Activated CD8-positive, alpha-beta T cell treated with anti-CD3 and anti-CD28 coated beads, Interleukin-2, amount 10 ng/mL, durations not matched to agents 7 days and 5 days (primary cell): ENCODE results near the gene TMEM131L. TPM values are rescaled to one million over a fixed set of nuclear protein-coding genes. Genes with fewer than 3 reads are reported as not detected.
"Not testable (repeated sequence)": the region's sequence is repeated elsewhere in the genome, so short reads cannot be mapped to it uniquely, and the experiment has no call there.

Experiments
- ATAC-seq: fragments of 150-1000 bp; cut with Tn5 transposase; one replicate; pipeline ENCODE4 v1.10.0; 2021; ENCODE audit warnings: moderate library complexity
- CTCF ChIA-PET: fragments of 350-600 bp; sonication (Branson Sonifier 250); formaldehyde crosslinking; loops from one replicate; lab custom pipeline; 2021; ENCODE audit warnings: antibody characterized with exemption; lab: Charles Lee
- POLR2A ChIA-PET: fragments of 350-600 bp; sonication (Branson Sonifier 250); formaldehyde crosslinking; loops from one replicate; lab custom pipeline; 2021; ENCODE audit warnings: antibody characterized with exemption; lab: Charles Lee
- DNase-seq: peaks from one replicate; pipeline ENCODE4 v3.0.0-alpha.2; 2020
- H3K27ac Mint-ChIP-seq: one replicate; pipeline ENCODE4 v1.8.0; 2021; ENCODE audit warnings: mild to moderate bottlenecking, mixed read lengths
- H3K27me3 Mint-ChIP-seq: one replicate; pipeline ENCODE4 v1.8.0; 2021; ENCODE audit warnings: low read depth, mixed read lengths
- H3K36me3 Mint-ChIP-seq: one replicate; pipeline ENCODE4 v1.8.0; 2021; ENCODE audit warnings: low read depth, mixed read lengths
- H3K4me1 Mint-ChIP-seq: one replicate; pipeline ENCODE4 v1.8.0; 2021; ENCODE audit warnings: low read depth, mixed read lengths
- H3K4me3 Mint-ChIP-seq: one replicate; pipeline ENCODE4 v1.8.0; 2021; ENCODE audit warnings: mild to moderate bottlenecking, mixed read lengths
- H3K9me3 Mint-ChIP-seq: one replicate; pipeline ENCODE4 v1.8.0; 2022; ENCODE audit warnings: mixed read lengths; ENCODE audit not compliant: insufficient read depth
- total RNA-seq, 2 experiments: library from RNA; stranded (reverse); gene quantifications; one replicate each; pipeline ENCODE4 v1.2.3, GENCODE V29; 2021

TMEM131L gene
- total RNA-seq, 2 experiments from 2014 or later, result 54.9 to 58.4 TPM

- Mint-ChIP-seq H3K9me3 (no peaks in the 10 kb centered on the region), H3K27me3 (peaks cover 6% of the 10 kb centered on the region), H3K36me3 (no peaks in the 10 kb centered on the region), H3K4me1 (peaks cover 17% of the 10 kb centered on the region), H3K4me3 (no peak overlapping the region), H3K27ac (no peak overlapping the region)
- ChIA-PET CTCF (interaction anchor here (2.4 kb wide), 1 partner anchor 12 kb away, joined by 8 read pairs; no protein-coding TSS in a partner anchor), POLR2A (no interaction called here)
- no peak for ATAC-seq
- no peak for DNase-seq
These were observed 189.8 kb downstream of the TMEM131L start for GRCh38 chr4:153655928-153656327.

- ChIA-PET CTCF (no interaction called here), POLR2A (no interaction called here)
- H3K9me3 Mint-ChIP-seq, result no peaks in the 10 kb centered on the region
- DNase-seq (no peak), ATAC-seq (no peak)
- H3K27me3 Mint-ChIP-seq, result peaks cover 9% of the 10 kb centered on the region
- peaks cover 2% of the 10 kb centered on the region for H3K36me3 Mint-ChIP-seq
- H3K27ac Mint-ChIP-seq, result no peak overlapping the region
- peaks cover 8% of the 10 kb centered on the region for H3K4me1 Mint-ChIP-seq
- H3K4me3 Mint-ChIP-seq, result no peak overlapping the region
These were observed 195.2 kb downstream of the TMEM131L start for GRCh38 chr4:153661215-153661822.

GRCh38 chr4:153661908-153662307 is 195.7 kb downstream of the TMEM131L start:
- ATAC-seq (no peak), DNase-seq (no peak)
- no peaks in the 10 kb centered on the region for H3K9me3 Mint-ChIP-seq
- no peak overlapping the region for H3K27ac Mint-ChIP-seq
- peaks cover 7% of the 10 kb centered on the region for H3K27me3 Mint-ChIP-seq
- POLR2A ChIA-PET, result no interaction called here
- H3K4me3 Mint-ChIP-seq, result no peak overlapping the region
- H3K4me1 Mint-ChIP-seq, result peaks cover 8% of the 10 kb centered on the region
- peaks cover 2% of the 10 kb centered on the region for H3K36me3 Mint-ChIP-seq
- CTCF ChIA-PET, result no interaction called here

- POLR2A ChIA-PET, result no interaction called here
- no peaks in the 10 kb centered on the region for H3K9me3 Mint-ChIP-seq
- CTCF ChIA-PET, result interaction anchor here (1.3 kb wide), 1 partner anchor 87 kb away, joined by 3 read pairs; no protein-coding TSS in a partner anchor
- peaks cover 8% of the 10 kb centered on the region for H3K4me1 Mint-ChIP-seq
- no peak overlapping the region for H3K27ac Mint-ChIP-seq
- ATAC-seq, result no peak
- peaks cover 2% of the 10 kb centered on the region for H3K36me3 Mint-ChIP-seq
- H3K4me3 Mint-ChIP-seq, result no peak overlapping the region
- H3K27me3 Mint-ChIP-seq, result peaks cover 17% of the 10 kb centered on the region
- no peak for DNase-seq
These were observed 197.5 kb downstream of the TMEM131L start for GRCh38 chr4:153663667-153664066.

- POLR2A ChIA-PET, H3K36me3 Mint-ChIP-seq, CTCF ChIA-PET, H3K9me3 Mint-ChIP-seq, H3K4me1 Mint-ChIP-seq, DNase-seq, H3K27ac Mint-ChIP-seq, H3K4me3 Mint-ChIP-seq, ATAC-seq: not testable (repeated sequence)
- H3K27me3 Mint-ChIP-seq, result peaks cover 25% of the 10 kb centered on the region
These were observed 200.3 kb downstream of the TMEM131L start for GRCh38 chr4:153666505-153666904.

- H3K4me1 Mint-ChIP-seq, result no peaks in the 10 kb centered on the region
- POLR2A ChIA-PET, result no interaction called here
- no peaks in the 10 kb centered on the region for H3K9me3 Mint-ChIP-seq
- H3K36me3 Mint-ChIP-seq, result no peaks in the 10 kb centered on the region
- no peak for ATAC-seq
- no peak for DNase-seq
- H3K27ac Mint-ChIP-seq, result no peak overlapping the region
- peaks cover 24% of the 10 kb centered on the region for H3K27me3 Mint-ChIP-seq
- CTCF ChIA-PET, result no interaction called here
- no peak overlapping the region for H3K4me3 Mint-ChIP-seq
These were observed 202.5 kb downstream of the TMEM131L start for GRCh38 chr4:153668647-153669046.

- Mint-ChIP-seq H3K27ac (no peak overlapping the region), H3K4me3 (no peak overlapping the region), H3K27me3 (peaks cover 25% of the 10 kb centered on the region), H3K36me3 (no peaks in the 10 kb centered on the region), H3K9me3 (peaks cover 7% of the 10 kb centered on the region), H3K4me1 (no peaks in the 10 kb centered on the region)
- POLR2A ChIA-PET, result no interaction called here
- DNase-seq (no peak), ATAC-seq (no peak)
- CTCF ChIA-PET, result interaction anchor here (0.9 to 1.2 kb wide), 2 partner anchors 9 to 80 kb away, joined by 3 read pairs; no protein-coding TSS in a partner anchor
These were observed 203.7 kb downstream of the TMEM131L start for GRCh38 chr4:153669838-153670237.

- ChIA-PET CTCF (no interaction called here), POLR2A (no interaction called here)
- no peak overlapping the region for H3K4me3 Mint-ChIP-seq
- peaks cover 4% of the 10 kb centered on the region for H3K36me3 Mint-ChIP-seq
- no peak overlapping the region for H3K27ac Mint-ChIP-seq
- H3K27me3 Mint-ChIP-seq, result peaks cover 17% of the 10 kb centered on the region
- H3K4me1 Mint-ChIP-seq, result no peaks in the 10 kb centered on the region
- peaks cover 25% of the 10 kb centered on the region for H3K9me3 Mint-ChIP-seq
- no peak for DNase-seq
- no peak for ATAC-seq
These were observed 210.3 kb downstream of the TMEM131L start for GRCh38 chr4:153676486-153676885.

GRCh38 chr4:153676984-153677383 is 210.8 kb downstream of the TMEM131L start:
- POLR2A ChIA-PET, result no interaction called here
- Mint-ChIP-seq H3K36me3 (peaks cover 4% of the 10 kb centered on the region), H3K4me3 (no peak overlapping the region), H3K27me3 (peaks cover 19% of the 10 kb centered on the region), H3K9me3 (peaks cover 25% of the 10 kb centered on the region), H3K27ac (no peak overlapping the region), H3K4me1 (no peaks in the 10 kb centered on the region)
- ATAC-seq, result no peak
- CTCF ChIA-PET, result no interaction called here
- DNase-seq, result no peak

GRCh38 chr4:153679486-153679885 is 213.3 kb downstream of the TMEM131L start:
- no peak for ATAC-seq
- Mint-ChIP-seq H3K27me3 (peaks cover 32% of the 10 kb centered on the region), H3K27ac (no peak overlapping the region), H3K9me3 (peaks cover 21% of the 10 kb centered on the region), H3K4me1 (peaks cover 6% of the 10 kb centered on the region), H3K4me3 (no peak overlapping the region), H3K36me3 (peaks cover 4% of the 10 kb centered on the region)
- ChIA-PET CTCF (no interaction called here), POLR2A (no interaction called here)
- DNase-seq, result no peak

GRCh38 chr4:153683763-153684181 is 217.6 kb downstream of the TMEM131L start:
- ATAC-seq, result no peak
- no peak for DNase-seq
- Mint-ChIP-seq H3K36me3 (peaks cover 9% of the 10 kb centered on the region), H3K4me3 (peak overlapping the region; percentile 47), H3K27ac (no peak overlapping the region), H3K9me3 (peaks cover 19% of the 10 kb centered on the region), H3K4me1 (peaks cover 13% of the 10 kb centered on the region), H3K27me3 (peaks cover 37% of the 10 kb centered on the region)
- POLR2A ChIA-PET, result interaction anchor here (1.1 kb wide), 1 partner anchor 341 kb away, joined by 3 read pairs; no protein-coding TSS in a partner anchor
- CTCF ChIA-PET, result interaction anchor here (1.1 to 1.5 kb wide), 2 partner anchors 67 to 102 kb away, joined by 3 read pairs; no protein-coding TSS in a partner anchor

- CTCF ChIA-PET, result interaction anchor here (1.1 to 1.5 kb wide), 2 partner anchors 66 to 102 kb away, joined by 3 read pairs; no protein-coding TSS in a partner anchor
- H3K4me3 Mint-ChIP-seq, result peak within 1 kb of the TSS; percentile 71
- no peak within 1 kb of the TSS for H3K27ac Mint-ChIP-seq
- peak; percentile 66 for DNase-seq
- H3K4me1 Mint-ChIP-seq, result peaks cover 13% of the 10 kb centered on the region
- POLR2A ChIA-PET, result interaction anchor here (1.1 kb wide), 1 partner anchor 342 kb away, joined by 3 read pairs; no protein-coding TSS in a partner anchor
- peaks cover 24% of the 10 kb centered on the region for H3K9me3 Mint-ChIP-seq
- peaks cover 34% of the 10 kb centered on the region for H3K27me3 Mint-ChIP-seq
- peak; percentile 93 for ATAC-seq
- peaks cover 15% of the 10 kb centered on the region for H3K36me3 Mint-ChIP-seq
These were observed 218.2 kb downstream of the TMEM131L start, which contains the start of gene TLR2 for GRCh38 chr4:153684182-153684970. TLR2 (plus strand) TSS chr4:153684280; CDS start chr4:153702908, 18,628 bp downstream.
